NCI-H524 (cell line): ENCODE results near the gene SBF2.

Experiments
- DNase-seq, 2 experiments: peaks; one replicate each; lab custom pipeline; 2025; lab: John Stamatoyannopoulos, UW

Gene SBF2

DNA sequence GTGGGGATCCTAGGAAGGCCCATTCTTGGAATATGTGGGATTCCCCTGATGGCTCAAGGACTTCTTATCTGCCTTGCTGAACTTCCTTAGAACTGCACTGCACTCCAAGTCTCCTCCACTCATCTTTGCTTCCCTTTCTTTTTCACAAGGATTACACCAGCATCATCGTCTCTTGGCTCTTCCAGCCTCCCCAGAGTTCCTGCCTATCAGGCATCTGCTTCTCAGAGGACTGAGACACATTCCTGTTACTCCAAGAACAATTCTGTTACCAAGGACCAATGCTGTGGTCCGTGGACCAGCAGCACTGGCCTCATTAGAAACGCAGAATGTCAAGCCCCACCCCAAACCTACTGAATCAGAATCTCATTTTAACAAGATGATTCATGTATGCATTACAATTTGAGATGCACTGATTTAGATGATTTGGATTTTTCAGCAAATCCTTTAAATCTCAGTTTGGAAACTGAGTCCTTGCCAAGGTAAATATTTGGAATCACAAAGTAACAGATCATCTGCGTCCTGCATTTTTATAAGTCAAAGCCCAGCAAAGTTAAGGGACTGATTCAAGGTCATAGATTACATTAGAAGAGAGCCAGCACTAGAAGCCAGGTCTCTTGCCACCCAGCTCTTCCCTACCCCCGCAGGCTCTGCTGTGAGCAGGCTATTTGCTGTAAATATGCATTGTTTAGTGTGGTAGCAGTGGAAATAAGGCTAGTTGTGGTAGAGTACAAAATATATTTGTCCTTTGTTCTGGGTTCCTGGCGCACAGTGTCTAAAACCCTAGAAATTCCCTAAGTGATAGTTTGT lies 519.2 kb downstream of the SBF2 start:
- no peak for DNase-seq

DNA sequence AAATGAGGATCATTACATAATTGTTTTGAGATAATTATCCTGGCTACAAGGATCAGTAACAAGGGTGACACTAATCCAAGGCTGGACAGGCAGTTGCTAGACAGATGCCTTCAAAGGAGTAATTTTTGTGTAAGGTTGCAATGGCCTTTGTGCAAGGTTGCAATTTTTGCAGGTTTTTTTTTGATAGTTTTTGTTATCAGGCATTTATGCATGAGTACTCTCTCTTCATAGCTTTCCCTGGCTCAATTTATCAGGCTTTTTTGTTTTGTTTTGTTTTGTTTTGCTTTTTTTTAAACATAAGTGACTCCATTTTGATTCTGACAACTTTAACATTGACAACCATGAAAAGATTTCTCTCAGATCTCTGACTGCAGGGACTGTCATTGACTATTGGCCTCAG lies 519.9 kb downstream of the SBF2 start:
- DNase-seq = no peak

DNA sequence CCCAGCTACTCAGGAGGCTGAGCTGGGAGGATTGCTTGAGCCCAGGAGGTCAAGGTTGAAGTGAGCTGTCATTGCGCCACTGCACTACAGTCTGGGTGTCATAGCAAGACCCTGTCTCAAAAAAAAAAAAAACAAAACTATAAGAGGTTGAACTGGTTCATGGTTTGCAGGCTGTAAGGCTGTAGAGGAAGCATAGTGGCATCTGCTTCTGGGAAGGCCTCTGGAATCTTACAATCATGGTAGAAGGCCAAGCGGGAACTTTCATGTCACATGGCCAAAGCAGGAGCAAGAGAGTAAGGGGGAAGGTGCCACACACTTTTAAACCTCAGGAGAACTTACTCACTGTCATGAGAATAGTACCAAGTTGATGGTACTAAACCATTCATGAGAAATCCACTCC lies 520.5 kb downstream of the SBF2 start:
- DNase-seq = no peak

DNA sequence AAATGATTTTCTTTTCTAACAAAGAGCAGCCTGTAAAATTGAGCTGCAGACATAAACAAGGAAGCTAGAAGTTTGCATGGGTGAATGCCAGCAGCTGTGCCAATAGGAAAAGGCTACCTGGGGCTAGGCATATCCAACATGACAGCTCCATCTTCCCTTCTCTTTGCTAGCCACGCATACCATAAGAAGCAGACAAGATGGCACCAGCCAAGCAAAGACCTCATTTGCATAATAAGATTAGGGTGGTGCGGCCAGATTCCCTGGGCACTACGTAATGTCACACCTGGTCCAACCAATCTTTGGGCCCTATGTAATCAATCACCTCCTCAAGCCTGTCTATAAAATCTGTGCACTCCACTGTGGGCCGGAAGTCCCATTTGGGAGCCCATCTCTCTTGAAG lies 521.8 kb downstream of the SBF2 start:
- peak; percentile 28 to 55 for DNase-seq

DNA sequence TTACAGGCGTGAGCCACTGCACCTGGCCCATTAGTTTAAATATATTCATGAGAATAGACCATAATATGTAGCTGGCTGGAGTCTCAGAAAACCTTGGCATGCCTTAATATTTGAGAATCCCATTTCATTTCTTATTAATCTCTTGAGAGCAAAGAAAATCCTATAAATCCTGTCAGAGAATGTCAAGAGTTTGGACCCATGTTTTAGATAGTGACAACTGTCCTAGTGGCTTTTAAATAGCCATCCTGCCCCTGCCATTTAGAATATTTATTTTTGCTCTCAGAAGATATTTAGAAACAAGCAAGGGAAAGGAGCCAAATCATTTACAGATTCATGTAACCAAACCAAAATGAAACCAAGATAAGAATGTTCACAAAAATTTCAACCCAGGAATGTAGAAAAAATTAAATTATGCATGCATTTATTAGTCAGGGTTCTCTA lies 522.9 kb downstream of the SBF2 start:
- DNase-seq = peak in 1 of 2 experiments; percentile 9

DNA sequence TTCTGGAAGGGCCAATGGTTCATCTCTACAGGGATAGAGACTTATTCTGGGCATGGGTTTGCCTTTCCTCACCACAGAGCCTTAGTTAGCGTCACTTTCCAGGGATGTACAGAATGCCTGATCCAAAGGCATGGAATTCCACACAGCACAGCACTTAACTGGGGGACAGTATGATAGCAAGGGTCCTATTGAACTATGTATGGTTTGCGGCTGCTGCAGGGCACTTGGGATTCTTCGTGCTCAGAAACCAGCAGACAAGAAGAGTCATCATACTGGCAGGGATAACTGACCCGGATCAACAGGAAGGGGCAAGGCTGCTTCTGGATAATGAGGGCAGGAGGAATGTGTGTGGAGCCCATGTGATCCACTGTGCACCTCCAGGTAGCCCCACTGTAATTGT lies 524.4 kb downstream of the SBF2 start:
- no peak for DNase-seq

DNA sequence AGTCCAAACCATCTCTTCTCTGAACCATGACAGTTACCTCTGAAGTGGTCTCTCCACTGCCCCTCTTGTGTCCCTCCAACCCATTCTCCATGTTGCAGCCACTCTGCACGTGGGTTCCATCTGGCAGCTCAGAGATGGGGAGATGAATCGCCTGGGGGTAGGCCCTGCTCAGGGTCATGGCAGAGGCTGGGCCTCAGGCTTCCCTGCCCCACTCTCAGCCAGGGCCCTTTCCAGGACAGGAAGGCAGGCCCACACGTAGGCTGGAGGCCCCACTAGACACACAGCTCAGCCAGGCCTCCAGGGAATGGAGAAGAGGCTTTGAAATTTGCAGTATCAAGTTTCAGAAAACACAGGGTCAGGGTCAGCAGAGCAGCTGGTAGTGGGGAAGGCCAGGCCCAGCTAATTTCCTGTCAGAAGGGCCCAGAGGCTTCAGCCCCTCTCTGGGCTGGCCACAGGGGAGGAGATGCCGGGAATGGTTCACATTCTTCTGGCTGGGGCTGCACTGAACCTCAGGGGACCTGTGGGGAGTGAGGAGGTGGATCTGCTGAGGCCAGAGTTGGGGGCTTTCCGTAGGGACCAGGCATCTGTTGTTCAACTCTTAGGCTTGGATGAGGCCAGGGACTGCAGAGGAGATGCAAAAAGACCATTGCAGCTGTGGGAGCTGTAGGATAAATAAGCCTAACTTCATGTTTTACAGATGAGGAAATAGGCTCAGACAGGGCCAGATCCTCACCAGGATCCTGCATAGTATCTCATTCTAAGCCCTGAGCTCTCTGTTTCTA lies 528.5 kb downstream of the SBF2 start:
- peak; percentile 11 to 30 for DNase-seq

DNA sequence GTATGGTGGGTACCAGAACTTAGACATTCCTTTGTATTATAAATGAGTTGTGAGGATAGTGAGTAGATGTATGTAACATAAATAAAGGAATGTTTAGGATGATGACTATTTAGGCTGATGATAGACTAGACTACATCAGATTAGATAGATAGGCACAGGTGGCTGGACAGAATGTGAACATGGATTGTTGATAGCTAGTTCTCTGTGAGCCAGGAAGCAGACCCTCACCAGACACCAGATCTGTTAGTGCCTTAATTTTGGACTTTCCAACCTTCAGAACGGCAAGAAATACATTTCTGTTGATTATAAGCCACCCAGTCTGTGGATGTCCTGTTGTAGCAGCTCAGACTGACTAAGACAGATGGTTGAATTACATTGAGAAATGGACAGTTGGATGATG lies 530.7 kb downstream of the SBF2 start:
- DNase-seq = no peak

DNA sequence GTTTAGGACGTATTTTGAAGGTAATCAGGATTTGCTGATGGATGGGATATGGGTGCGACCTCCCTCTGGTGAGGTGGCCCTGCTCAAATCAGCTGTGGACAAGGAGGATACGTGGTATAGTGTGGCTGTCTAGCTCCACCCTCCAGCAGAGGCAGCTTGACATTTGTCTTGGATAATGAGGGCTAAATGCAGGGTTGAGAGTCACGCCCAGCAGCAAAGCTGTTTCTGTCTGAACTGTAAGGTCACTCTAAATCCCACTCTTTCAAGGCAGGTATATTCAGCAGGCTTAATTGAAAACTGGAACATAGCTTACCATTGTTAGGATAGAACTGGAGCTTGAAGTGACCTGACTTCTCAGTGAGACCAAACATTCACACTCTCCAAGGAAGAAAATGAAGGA lies 531.5 kb downstream of the SBF2 start:
- no peak for DNase-seq

DNA sequence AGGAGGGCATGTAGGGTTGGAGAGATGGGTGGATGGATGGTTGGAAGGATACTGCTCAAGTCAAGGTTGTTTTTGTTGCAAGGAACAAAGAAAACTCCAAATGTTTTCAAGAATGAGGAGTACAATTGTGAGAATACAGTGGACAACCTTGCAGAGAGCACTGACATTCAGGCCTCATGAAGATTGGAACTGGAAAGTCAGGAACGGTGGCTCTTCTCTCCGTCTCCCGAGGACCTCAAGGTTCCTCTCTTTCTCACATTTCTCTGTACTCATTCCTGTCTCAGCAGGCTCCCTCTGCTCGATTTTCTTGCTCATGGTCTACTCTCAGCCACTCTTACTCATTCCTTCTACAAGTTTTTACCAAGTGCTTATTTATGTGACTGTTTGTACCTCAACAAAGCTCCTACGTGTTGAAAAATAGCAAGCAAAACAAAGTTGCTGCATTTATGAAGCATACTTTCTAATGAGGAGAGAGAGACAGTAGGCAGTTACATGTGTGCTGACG lies 532.5 kb downstream of the SBF2 start:
- DNase-seq = no peak

DNA sequence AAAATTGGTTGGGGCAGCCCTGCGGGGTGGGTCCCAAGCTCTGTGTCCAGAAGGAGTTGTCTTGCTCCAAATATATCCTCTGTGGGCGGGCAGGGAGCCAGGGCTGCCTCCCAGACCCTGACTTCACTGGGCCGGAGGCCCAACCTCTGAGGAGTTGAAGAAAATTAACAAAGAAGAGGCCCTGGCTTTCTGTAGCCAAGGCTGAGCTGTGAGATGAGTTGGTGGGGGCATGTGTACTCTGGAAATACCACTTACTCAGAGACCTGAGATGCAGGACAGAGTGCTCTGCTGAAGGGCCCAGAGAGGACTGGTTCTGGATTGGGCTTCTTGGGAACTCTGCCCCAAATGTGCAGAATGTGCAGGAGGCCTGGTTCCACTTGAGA lies 533.8 kb downstream of the SBF2 start:
- DNase-seq = no peak

DNA sequence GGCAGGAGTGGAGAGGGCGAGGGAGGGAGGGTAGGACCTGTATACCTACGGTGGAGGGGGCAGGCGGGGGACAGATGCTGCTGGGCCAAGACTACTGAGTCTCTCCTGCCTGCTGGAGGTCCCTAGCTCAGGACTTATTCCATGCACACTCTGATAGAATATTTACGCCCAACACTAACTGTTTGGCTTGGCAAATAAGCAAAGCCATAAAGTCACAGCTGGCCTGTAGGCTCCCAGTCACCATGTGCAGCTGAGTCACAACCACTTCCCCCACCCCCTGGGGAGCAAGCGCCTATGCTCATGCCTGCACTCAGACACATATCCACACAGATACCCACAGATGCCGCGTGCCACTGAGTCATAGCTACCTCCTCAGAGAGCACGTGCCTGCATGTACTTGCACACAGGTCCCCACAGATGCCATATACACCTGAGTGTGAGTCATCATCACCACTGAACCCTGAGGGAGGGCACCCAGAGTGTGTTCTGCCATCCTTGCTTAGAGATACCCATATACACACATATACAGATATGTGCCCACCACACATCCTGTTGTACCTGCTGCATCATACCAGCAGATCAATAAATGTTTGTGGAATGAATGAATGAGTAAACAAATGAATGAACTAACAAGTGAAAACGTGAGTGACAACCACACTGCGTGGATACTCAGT lies 534.4 kb downstream of the SBF2 start:
- DNase-seq = peak in 1 of 2 experiments; percentile 43

DNA sequence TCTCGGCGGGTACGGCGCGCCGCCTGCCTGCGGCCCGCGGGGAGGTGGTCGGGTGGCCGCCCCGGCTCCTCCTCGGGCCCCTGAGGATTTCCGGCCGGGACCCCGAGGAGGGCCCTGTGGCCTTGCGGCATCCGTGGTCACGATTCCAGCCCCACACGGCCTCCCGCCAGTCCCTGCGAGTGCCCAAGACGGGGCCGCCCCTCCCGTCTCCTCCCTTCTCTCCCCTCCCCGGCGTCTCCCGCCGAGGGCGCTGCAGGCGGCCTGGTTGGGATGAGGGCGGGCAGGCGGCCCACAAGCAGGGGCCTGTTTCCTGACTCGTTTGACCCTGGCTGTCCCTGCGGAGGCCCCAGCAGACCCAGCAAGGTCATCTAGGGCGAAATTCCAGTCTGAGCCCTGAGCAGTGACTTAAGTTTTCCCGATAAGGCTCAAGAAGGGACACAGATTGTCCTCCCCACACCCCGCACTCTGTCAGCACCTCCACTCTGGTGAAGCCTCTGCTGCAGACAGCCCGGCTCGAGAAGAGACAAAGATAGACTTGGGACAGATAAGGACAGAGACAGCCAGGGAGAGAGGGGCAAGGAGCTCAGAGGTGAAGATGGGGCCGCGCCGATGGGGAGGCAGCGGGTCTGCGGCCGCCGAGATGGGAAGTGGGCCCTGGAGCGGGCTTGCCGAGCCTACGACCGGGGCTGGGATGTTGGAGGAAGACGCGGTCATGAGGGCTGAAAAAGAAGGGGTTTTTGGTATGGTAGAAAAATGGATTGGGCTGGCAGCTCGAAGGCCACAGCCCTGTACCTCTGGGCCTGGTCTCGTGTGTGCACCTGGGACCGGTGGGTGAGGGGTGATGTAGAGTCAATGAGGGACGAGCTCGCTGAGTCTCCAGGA lies 535.1 kb downstream of the SBF2 start:
- peak; percentile 16 to 57 for DNase-seq

DNA sequence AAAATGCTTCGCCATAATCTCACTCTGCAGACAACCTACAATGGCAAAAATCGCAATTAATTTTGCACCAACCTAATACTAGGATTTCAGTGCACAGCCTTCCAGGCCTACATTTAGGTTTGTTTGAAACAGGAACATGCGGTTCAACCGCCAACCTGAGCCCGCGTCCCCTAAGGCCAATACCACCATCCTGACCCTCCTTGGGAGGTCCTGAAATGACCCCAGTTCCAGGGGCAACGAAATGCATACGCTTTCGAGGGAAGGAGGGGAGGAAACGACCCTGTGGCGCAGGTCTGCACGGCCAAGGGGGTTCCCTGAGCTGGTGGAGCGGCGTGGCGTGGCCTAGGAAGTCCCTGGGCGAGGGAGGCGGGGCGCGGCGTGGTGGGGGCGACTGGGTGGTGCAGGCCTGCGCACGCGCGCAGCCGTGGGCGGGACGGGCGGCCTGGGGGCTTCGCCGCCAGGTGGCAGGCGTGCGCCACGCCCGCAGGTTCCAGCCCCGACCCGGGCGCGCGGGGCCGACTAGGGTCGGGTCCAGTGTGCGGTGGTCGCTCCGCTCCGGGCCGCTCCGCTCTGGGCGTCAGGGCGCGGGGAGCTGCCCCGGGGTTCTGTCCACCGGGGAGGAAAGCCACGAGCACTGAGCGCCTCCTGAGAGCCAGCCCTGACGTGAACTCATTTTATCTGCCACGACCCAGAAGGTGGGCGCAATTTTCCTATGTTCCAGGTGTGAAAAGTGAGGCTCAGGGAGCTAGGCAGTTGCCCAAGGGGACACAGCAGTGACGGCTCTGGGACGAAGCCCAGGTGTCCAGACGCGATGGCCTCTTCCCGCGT lies 536.0 kb downstream of the SBF2 start:
- DNase-seq = peak; percentile 57 to 74

DNA sequence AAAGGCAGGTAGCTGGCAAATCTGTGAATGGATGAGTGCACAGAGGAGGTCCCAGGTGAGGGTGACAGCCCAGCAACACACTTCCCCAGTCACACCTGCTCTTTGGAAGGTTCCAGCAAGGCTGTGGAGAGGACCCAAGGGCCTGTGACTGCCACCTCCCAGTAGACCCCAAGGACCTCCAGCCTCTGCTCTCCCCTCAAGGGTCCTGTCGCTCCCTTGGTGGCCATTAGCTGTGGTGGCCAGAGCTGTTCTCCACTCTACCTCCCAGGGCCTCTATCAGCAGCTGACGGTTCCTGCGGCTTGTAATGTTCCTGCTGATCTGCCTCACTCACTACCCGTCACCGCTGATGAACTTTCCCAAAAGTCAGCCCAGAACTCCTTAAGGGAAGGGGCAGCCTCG lies 537.1 kb downstream of the SBF2 start:
- no peak for DNase-seq

DNA sequence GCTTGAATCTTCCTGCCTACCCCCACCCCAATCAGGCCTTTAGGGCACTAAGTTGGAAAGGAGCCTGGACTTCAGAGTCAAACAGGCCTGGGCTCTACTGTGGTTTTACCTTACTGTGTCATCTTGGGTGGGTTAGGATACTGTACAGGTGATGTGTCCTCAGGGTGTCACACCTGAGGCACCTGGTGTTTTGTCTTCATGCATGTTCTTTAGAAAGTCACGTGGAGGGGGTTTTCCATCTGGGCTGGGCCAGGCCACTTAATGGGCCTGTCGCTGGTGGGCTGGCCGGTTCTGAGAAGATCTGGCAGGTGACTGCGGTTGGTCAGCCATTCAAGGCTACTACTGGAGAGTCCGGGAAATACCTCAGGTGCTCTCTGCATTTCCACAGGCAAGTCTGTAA lies 537.6 kb downstream of the SBF2 start:
- DNase-seq = no peak

DNA sequence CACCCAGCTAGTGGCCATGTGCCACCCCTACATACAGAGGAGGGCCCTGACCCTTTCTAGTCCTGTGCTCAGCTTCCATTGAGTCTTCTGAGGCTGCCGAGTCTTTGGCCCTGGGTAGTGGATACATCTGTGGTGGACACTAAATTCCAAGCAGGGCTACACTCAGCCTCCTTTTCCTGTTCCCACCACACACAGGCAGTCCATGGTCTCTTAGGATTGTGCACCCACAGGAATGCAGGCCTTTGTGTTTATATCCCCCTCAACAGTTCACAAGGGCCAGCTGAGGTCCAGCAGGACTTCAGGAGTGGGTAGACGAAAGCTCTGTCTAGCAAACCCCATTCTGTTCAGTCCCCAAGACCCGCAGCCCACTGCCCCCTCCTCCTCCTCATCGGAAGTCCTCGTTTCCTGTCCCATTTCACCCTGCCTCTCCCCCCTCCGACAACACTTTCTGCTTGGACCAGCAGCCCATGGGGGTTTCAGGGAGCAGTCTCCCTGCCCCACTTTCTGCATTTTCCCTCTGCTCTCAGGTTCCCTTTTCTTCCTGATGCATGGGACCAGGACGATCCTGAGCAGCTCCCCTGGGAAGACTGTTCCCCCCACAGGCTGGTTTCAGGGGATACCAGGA lies 538.3 kb downstream of the SBF2 start:
- DNase-seq = no peak

DNA sequence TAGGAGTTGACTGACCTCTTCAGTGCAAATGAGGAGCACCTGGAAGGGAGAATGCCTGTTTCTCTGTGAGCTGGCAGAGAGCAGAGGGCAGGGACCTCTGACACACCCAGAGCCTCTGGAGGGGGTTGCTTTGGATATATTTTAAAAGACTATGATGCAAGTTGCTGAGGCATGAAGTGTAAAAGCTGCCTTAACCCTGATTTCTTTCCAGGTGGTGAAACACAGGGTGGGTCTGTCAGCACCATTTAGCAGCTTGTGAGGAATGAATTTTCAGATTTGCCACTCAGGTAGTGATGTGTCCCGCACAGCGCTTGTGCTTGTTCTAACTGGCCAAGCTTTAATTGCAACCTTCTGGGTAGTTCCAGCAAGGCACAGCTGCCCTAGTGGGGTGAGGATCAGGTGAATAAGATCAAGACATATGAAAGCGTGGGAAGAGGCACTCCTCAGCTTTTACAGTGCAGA lies 540.0 kb downstream of the SBF2 start:
- DNase-seq = no peak

DNA sequence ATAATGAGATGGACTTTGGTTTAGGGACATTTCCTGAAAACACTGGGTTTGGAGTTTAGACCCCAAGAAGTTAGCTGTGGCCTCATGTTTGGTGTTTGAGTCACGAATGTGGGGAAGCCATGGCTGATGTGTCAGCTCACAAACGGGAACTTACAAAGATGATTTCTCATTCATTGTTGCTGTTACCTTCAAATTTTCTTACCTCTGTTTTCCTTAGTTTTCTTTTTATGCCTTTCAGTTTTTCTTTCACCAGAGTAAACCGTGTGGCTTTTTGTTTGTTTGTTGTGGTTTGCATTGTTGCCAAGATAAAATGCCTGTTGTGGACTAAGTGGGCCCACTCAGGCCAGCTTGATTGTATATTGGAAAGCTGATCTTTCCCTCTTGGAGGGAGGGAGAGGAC lies 541.0 kb downstream of the SBF2 start:
- DNase-seq = no peak

DNA sequence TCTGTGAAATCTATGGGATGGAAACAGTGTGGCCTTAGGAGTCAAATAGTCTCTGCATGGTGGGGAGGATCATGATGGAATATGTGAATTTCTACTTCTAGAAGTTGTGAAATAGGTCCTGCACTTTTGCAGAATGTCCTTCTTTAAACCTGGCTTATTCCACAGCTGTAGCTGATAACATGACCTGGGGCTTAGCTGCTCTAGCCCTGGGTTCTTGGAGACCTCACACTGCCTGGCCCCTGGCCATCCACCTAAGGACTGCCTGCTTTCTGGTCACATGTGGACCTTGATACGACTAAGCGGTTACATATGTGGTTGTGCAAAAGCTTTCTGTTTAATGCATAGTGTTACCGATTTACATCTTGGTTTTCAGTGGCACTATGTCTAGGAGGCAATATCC lies 541.9 kb downstream of the SBF2 start:
- DNase-seq = no peak
